Keratinocyte (primary cell): ENCODE data around the gene CACNA1C. TPM values are rescaled to one million over a fixed set of nuclear protein-coding genes. Genes with fewer than 3 reads are reported as not detected.

ENCODE experiments used
- DNase-seq: peaks from one replicate; pipeline ENCODE4 v3.0.0-alpha.2; 2011; ENCODE audit warnings: low read depth, missing footprints, low spot score
- FAIRE-seq: peaks from 2 replicates; lab custom pipeline; 2011; peaks lifted over from hg19 to GRCh38; lab: Jason Lieb, UNC
- H2AFZ ChIP-seq: 2 replicates; pipeline ENCODE4 v1.6.0; 2012; ENCODE audit warnings: low read length, control low read depth, inconsistent platforms; ENCODE audit not compliant: control insufficient read depth
- H3K27ac ChIP-seq: 2 replicates; pipeline ENCODE4 v1.5.1; 2011; ENCODE audit warnings: low read length; ENCODE audit not compliant: control insufficient read depth, insufficient read depth
- H3K27me3 ChIP-seq: 3 replicates; pipeline ENCODE4 v1.6.0; 2011; ENCODE audit warnings: low read length; ENCODE audit not compliant: control insufficient read depth, insufficient read depth; ENCODE audit errors: extremely low read depth
- H3K36me3 ChIP-seq, 2 experiments: 2 replicates in 1 of 2; 3 replicates in 1 of 2; pipeline ENCODE4 v1.5.1; 2011; ENCODE audit warnings: low read length in 2 of 2, mild to moderate bottlenecking in 1 of 2; ENCODE audit not compliant: control insufficient read depth in 2 of 2, insufficient read depth in 2 of 2; ENCODE audit errors: extremely low read depth in 1 of 2
- H3K4me1 ChIP-seq: 3 replicates; pipeline ENCODE4 v1.5.1; 2011; ENCODE audit warnings: low read length; ENCODE audit not compliant: control insufficient read depth, insufficient read depth; ENCODE audit errors: extremely low read depth
- H3K4me2 ChIP-seq: 3 replicates; pipeline ENCODE4 v1.6.0; 2011; ENCODE audit warnings: low read depth, low read length; ENCODE audit not compliant: control insufficient read depth, insufficient read depth; ENCODE audit errors: extremely low read depth
- H3K4me3 ChIP-seq, 3 experiments: fragments of 200-600 bp in 1 of 3; sonication (generic) in 1 of 3; 2 replicates in 2 of 3; 3 replicates in 1 of 3; pipeline ENCODE4 v1.5.1; 2011 to 2016; ENCODE audit warnings: low read length in 3 of 3, mild to moderate bottlenecking in 3 of 3, control low read depth in 2 of 3, inconsistent platforms in 1 of 3, low read depth in 1 of 3, mixed read lengths in 1 of 3, mixed run types in 1 of 3, moderate library complexity in 1 of 3; ENCODE audit not compliant: control insufficient read depth in 2 of 3, insufficient read depth in 2 of 3; ENCODE audit errors: extremely low read depth in 1 of 3
- H3K79me2 ChIP-seq: 2 replicates; pipeline ENCODE4 v1.6.0; 2012; ENCODE audit warnings: low read length; ENCODE audit not compliant: control insufficient read depth, insufficient read depth
- H3K9ac ChIP-seq: 3 replicates; pipeline ENCODE4 v1.6.0; 2011; ENCODE audit warnings: low read length; ENCODE audit not compliant: control insufficient read depth, insufficient read depth; ENCODE audit errors: extremely low read depth
- H3K9me1 ChIP-seq: 3 replicates; pipeline ENCODE4 v1.6.0; 2011; ENCODE audit warnings: low read length; ENCODE audit not compliant: control insufficient read depth, insufficient read depth; ENCODE audit errors: extremely low read depth
- H3K9me3 ChIP-seq: 2 replicates; pipeline ENCODE4 v1.5.1; 2012; ENCODE audit warnings: low read depth, low read length; ENCODE audit not compliant: control insufficient read depth
- H4K20me1 ChIP-seq: 3 replicates; pipeline ENCODE4 v1.6.0; 2011; ENCODE audit warnings: low read length; ENCODE audit not compliant: control insufficient read depth, insufficient read depth; ENCODE audit errors: extremely low read depth
- EZH2 ChIP-seq: IDR thresholded peaks from one replicate; pipeline ENCODE4 v1.6.1; 2012; ENCODE audit warnings: inconsistent platforms, mild to moderate bottlenecking, low read length, moderate library complexity
- dilution Hi-C: fragments of 300-500 bp; cut with MboI; formaldehyde crosslinking; loops from one replicate; pipeline ENCODE4 v1.7.0; 2020; ENCODE audit warnings: low sequenced_read_pairs; ENCODE audit not compliant: extremely low pct_ligation_motif_present
- polyA plus RNA-seq, 5 experiments: library from polyadenylated mRNA; depleted of rRNA in 3 of 5; stranded (reverse) in 3 of 5; stranded (forward) in 1 of 5; unstranded in 1 of 5; fragments of >200 nt; gene quantifications; 1 replicate in 1 of 5; 2 replicates in 3 of 5; 3 replicates in 1 of 5; pipeline versions ENCODE4 v1.2.1 to v1.2.3, GENCODE V29; 2011 to 2012; ENCODE audit warnings: missing spikeins in 2 of 5, low read depth in 1 of 5, low replicate concordance in 1 of 5
- TF ChIP-seq, protein P1 (sequence below), 3 experiments: IDR thresholded peaks in 1 of 3; conservative IDR thresholded peaks in 1 of 3; optimal IDR thresholded peaks in 1 of 3; 2 replicates in 2 of 3; 3 replicates in 1 of 3; pipeline versions ENCODE3 to v1.5.1; 2011; ENCODE audit warnings: low read length in 3 of 3, mild to moderate bottlenecking in 3 of 3, moderate library complexity in 2 of 3, control low read depth in 1 of 3, inconsistent platforms in 1 of 3; ENCODE audit not compliant: insufficient read depth in 2 of 3; ENCODE audit errors: extremely low read depth in 1 of 3

CACNA1C gene
- polyA plus RNA-seq, 1 donor (not counting 4 experiments of a cell fraction or from before 2014, with no cell fraction given), result not detected

DNA sequence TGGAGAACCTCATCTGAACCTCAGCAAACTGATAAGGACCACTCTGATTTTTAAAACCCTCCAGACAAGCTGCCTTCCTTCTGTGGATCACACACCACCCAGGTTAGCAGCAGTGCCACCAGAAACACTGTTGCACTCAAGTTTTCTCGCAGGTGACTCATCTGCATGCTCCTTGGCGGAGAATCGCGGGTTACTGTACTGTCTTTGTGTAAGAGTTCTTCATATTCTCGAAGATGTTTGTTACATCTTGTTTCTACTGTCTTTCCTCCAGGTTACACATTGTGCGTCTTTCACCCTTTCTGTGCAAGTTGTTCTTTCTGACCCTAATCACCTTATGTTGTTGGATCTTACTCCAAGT is 331.2 kb downstream of the CACNA1C start:
- DNase-seq (no peak), FAIRE-seq (no peak)
- Histone ChIP-seq H3K79me2 (no peaks in the 10 kb centered on the region), H3K4me3 (no peak overlapping the region), H3K9me1 (no peaks in the 10 kb centered on the region), H3K4me1 (no peaks in the 10 kb centered on the region), H3K36me3 (no peaks in the 10 kb centered on the region), H4K20me1 (no peaks in the 10 kb centered on the region), H3K9me3 (no peaks in the 10 kb centered on the region), H3K4me2 (no peak overlapping the region), H3K27ac (no peak overlapping the region), H3K27me3 (no peaks in the 10 kb centered on the region), H3K9ac (no peak overlapping the region), H2AFZ (no peak overlapping the region)
- dilution Hi-C loops, result no loop called here
- no peak for TF ChIP-seq EZH2
- TF ChIP-seq, protein P1, sequence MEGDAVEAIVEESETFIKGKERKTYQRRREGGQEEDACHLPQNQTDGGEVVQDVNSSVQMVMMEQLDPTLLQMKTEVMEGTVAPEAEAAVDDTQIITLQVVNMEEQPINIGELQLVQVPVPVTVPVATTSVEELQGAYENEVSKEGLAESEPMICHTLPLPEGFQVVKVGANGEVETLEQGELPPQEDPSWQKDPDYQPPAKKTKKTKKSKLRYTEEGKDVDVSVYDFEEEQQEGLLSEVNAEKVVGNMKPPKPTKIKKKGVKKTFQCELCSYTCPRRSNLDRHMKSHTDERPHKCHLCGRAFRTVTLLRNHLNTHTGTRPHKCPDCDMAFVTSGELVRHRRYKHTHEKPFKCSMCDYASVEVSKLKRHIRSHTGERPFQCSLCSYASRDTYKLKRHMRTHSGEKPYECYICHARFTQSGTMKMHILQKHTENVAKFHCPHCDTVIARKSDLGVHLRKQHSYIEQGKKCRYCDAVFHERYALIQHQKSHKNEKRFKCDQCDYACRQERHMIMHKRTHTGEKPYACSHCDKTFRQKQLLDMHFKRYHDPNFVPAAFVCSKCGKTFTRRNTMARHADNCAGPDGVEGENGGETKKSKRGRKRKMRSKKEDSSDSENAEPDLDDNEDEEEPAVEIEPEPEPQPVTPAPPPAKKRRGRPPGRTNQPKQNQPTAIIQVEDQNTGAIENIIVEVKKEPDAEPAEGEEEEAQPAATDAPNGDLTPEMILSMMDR (optimal IDR thresholded peaks at IDR 0.05 in 1 of 3, IDR thresholded peaks at IDR 0.05 in 1 of 3, conservative IDR thresholded peaks at IDR 0.05 in 1 of 3; ENCODE audit: extremely low read depth in 1 of 3, insufficient read depth in 2 of 3, low read length in 3 of 3), result no peak

DNA sequence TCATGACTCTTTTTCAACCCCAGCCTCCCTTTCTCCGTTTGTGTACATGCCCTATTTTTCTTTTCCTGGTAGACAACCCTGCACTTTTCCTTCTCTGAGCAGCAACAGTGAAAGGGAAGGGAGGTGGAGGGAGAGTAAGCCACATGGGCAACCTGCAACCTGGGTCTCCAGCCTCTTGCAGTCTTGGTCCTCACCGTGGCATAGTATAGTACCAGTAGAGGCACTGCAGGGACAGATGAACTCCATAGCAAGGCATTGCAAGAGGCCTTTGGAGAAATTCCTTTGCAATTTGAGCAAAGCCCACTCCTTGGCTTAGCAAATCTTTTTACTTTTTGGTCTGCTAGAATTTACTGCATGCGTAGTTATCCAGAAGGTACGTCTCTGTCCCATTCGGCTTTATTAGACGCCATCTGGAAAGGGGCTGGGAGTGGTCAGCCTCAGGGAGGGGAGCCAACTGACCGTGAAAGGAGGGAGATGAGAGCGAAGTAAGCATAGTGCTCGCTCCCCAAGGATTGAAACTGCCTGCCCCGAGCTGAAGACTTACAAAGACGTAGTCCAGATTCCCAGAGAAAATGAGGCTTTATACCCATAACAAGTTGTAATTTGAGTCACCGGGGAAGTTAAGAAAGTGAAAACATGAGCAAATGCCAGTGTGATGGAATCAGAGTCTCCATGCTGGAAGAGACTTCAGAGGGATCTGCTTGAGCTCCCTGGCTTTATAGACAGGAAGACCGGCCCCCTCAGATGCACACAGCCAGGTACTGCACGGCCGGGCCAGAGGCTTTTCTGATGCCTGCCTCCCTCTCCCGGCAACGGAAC is 332.0 kb downstream of the CACNA1C start:
- no peak overlapping the region for H3K9ac ChIP-seq
- H3K4me2 ChIP-seq, result no peak overlapping the region
- no peaks in the 10 kb centered on the region for H3K9me1 ChIP-seq
- no peaks in the 10 kb centered on the region for H3K4me1 ChIP-seq
- H3K27me3 ChIP-seq, result no peaks in the 10 kb centered on the region
- H2AFZ ChIP-seq, result no peak overlapping the region
- no peak overlapping the region for H3K4me3 ChIP-seq
- H4K20me1 ChIP-seq, result no peaks in the 10 kb centered on the region
- H3K27ac ChIP-seq, result no peak overlapping the region
- no peaks in the 10 kb centered on the region for H3K9me3 ChIP-seq
- H3K79me2 ChIP-seq, result no peaks in the 10 kb centered on the region
- TF ChIP-seq, protein P1 (optimal IDR thresholded peaks at IDR 0.05 in 1 of 3, IDR thresholded peaks at IDR 0.05 in 1 of 3, conservative IDR thresholded peaks at IDR 0.05 in 1 of 3; ENCODE audit: extremely low read depth in 1 of 3, insufficient read depth in 2 of 3, low read length in 3 of 3), result no peak
- TF ChIP-seq EZH2, result no peak
- no peaks in the 10 kb centered on the region for H3K36me3 ChIP-seq
- no peak for FAIRE-seq
- no peak for DNase-seq
- dilution Hi-C loops, result no loop called here
